ENCODE results near the gene FIGN.

- no peak for TF ChIP-seq SRF (IDR thresholded peaks at IDR 0.05; ENCODE audit: low read depth)
- TF ChIP-seq CTCF (IDR thresholded peaks at IDR 0.05 in 2 of 3, conservative IDR thresholded peaks at IDR 0.05 in 1 of 3; ENCODE audit: borderline replicate concordance in 1 of 3, insufficient read depth in 1 of 3, low read depth in 2 of 3, low read length in 2 of 3): no peak
These were observed 171.6 kb downstream of the FIGN start for GRCh38 chr2:163564236-163564635.

Measured in HCT116 (cell line).